PC-3 (cell line): ENCODE results near the gene SERPINA6. TPM values are rescaled to one million over a fixed set of nuclear protein-coding genes. Genes with fewer than 3 reads are reported as not detected.
A peak's percentile ranks its signal among the peaks of the same experiment; 100 is the strongest.

Experiments used
- ATAC-seq: fragments of 200-7000 bp; cut with Tn5 transposase; 2 replicates; pipeline ENCODE4 v1.9.1; 2020; ENCODE audit warnings: mild to moderate bottlenecking, moderate library complexity
- BruUV-seq: library from RNA; stranded (reverse); fragments of 400-500 nt; replicated peaks from 2 replicates; lab custom pipeline; 2021; lab: Mats Ljungman, UMichigan
- CTCF ChIA-PET: fragments of 300-600 bp; sonication (Branson Sonifier 250); formaldehyde crosslinking; loops from one replicate; lab custom pipeline; 2022; ENCODE audit warnings: antibody characterized with exemption; lab: Charles Lee
- POLR2A ChIA-PET: fragments of 300-600 bp; sonication (Branson Sonifier 250); formaldehyde crosslinking; loops from one replicate; lab custom pipeline; 2022; ENCODE audit warnings: antibody characterized with exemption; ENCODE audit not compliant: unreplicated experiment; lab: Charles Lee
- DNase-seq: peaks from one replicate; pipeline ENCODE4 v3.0.0-alpha.2; 2015
- H2AFZ ChIP-seq: fragments of 300-600 bp; sonication (generic); 2 replicates; pipeline ENCODE4 v1.6.0; 2016; ENCODE audit warnings: antibody characterized with exemption, low read length
- H3F3A ChIP-seq: fragments of 300-600 bp; sonication (generic); one replicate; pipeline ENCODE4 v1.6.0; 2017; ENCODE audit warnings: antibody characterized with exemption, low read length, control low read depth, mild to moderate bottlenecking; ENCODE audit not compliant: unreplicated experiment
- H3K27ac ChIP-seq: fragments of 300-600 bp; sonication (generic); 2 replicates; pipeline ENCODE4 v1.5.1; 2016; ENCODE audit warnings: mild to moderate bottlenecking, low read length
- H3K27me3 ChIP-seq: fragments of 300-600 bp; sonication (generic); 2 replicates; pipeline ENCODE4 v1.6.1; 2016; ENCODE audit warnings: low read length, mixed read lengths
- H3K36me3 ChIP-seq: fragments of 300-600 bp; sonication (generic); 2 replicates; pipeline ENCODE4 v1.6.1; 2016; ENCODE audit warnings: low read depth, mixed run types, low read length, mixed read lengths
- H3K4me1 ChIP-seq: fragments of 300-600 bp; sonication (generic); 2 replicates; pipeline ENCODE4 v1.5.1; 2016; ENCODE audit warnings: low read length; ENCODE audit not compliant: insufficient read depth
- H3K4me2 ChIP-seq: fragments of 300-600 bp; sonication (generic); 2 replicates; pipeline ENCODE4 v1.6.0; 2016; ENCODE audit warnings: low read length
- H3K4me3 ChIP-seq: fragments of 300-600 bp; sonication (generic); 2 replicates; pipeline ENCODE4 v1.5.1; 2016; ENCODE audit warnings: mild to moderate bottlenecking, low read length, mixed read lengths
- H3K79me2 ChIP-seq: fragments of 300-600 bp; sonication (generic); 2 replicates; pipeline ENCODE4 v1.6.1; 2017; ENCODE audit warnings: low read length, mixed read lengths
- H3K9ac ChIP-seq: fragments of 300-600 bp; sonication (generic); 2 replicates; pipeline ENCODE4 v1.6.0; 2016; ENCODE audit warnings: mild to moderate bottlenecking, low read length
- H3K9me2 ChIP-seq: fragments of 300-600 bp; sonication (generic); replicated peaks from 2 replicates; pipeline ENCODE4 v1.6.1; 2016; ENCODE audit warnings: mixed run types, low read length, mixed read lengths
- H3K9me3 ChIP-seq: fragments of 300-600 bp; sonication (generic); 2 replicates; pipeline ENCODE4 v1.6.1; 2016; ENCODE audit warnings: low read length, mixed read lengths
- H4K20me1 ChIP-seq: fragments of 300-600 bp; sonication (generic); 2 replicates; pipeline ENCODE4 v1.6.1; 2016; ENCODE audit warnings: low read length, mixed read lengths
- CTCF ChIP-seq: fragments of 300-600 bp; sonication (generic); conservative IDR thresholded peaks from 2 replicates; pipeline ENCODE4 v1.5.1; 2017; ENCODE audit warnings: antibody characterized with exemption, low read depth, mild to moderate bottlenecking, low read length
- EZH2 ChIP-seq: fragments of 300-600 bp; sonication (generic); IDR thresholded peaks from one replicate; pipeline ENCODE4 v1.6.1; 2017; ENCODE audit warnings: antibody characterized with exemption, mild to moderate bottlenecking, low read length; ENCODE audit not compliant: unreplicated experiment
- EZH2phosphoT487 ChIP-seq: fragments of 300-600 bp; sonication (generic); IDR thresholded peaks from 2 replicates; pipeline ENCODE4 v1.6.1; 2018; ENCODE audit warnings: mild to moderate bottlenecking, antibody characterized with exemption, low read length, borderline replicate concordance
- intact Hi-C: fragments of 100-400 bp; cut with micrococcal nuclease; formaldehyde crosslinking; loops from 2 replicates; pipeline ENCODE4 v1.9.0; 2023
- total RNA-seq: library from RNA; depleted of rRNA; stranded (reverse); fragments of >200 nt; gene quantifications from 2 replicates; pipeline ENCODE4 v1.2.3, GENCODE V29; 2014

SERPINA6 gene
- total RNA-seq, 1 experiment from 2014 or later, result not detected

- ATAC-seq (no peak), DNase-seq (peak; percentile 11)
- H3K79me2 ChIP-seq, result no peaks in the 10 kb centered on the region
- H3K9ac ChIP-seq, result no peak overlapping the region
- no peak for TF ChIP-seq EZH2
- TF ChIP-seq CTCF, result no peak
- TF ChIP-seq EZH2phosphoT487, result no peak
- ChIA-PET CTCF (no interaction called here), POLR2A (no interaction called here)
- H2AFZ ChIP-seq, result no peak overlapping the region
- H3F3A ChIP-seq, result no peaks in the 10 kb centered on the region
- no peaks in the 10 kb centered on the region for H3K27me3 ChIP-seq
- no peak overlapping the region for H3K4me3 ChIP-seq
- H4K20me1 ChIP-seq, result no peaks in the 10 kb centered on the region
- intact Hi-C loops, result no loop called here
- no peaks in the 10 kb centered on the region for H3K9me3 ChIP-seq
- BruUV-seq, result no TSS peak
- H3K36me3 ChIP-seq, result no peaks in the 10 kb centered on the region
- H3K9me2 ChIP-seq, result no peaks in the 10 kb centered on the region
- H3K4me2 ChIP-seq, result no peak overlapping the region
- no peak overlapping the region for H3K27ac ChIP-seq
- peaks cover 9% of the 10 kb centered on the region for H3K4me1 ChIP-seq
Measured at GRCh38 chr14:94337274-94337673, 14.1 kb upstream of the SERPINA6 start.

- BruUV-seq, result no TSS peak
- ATAC-seq (no peak), DNase-seq (no peak)
- Histone ChIP-seq H3K36me3 (no peaks in the 10 kb centered on the region), H3K9ac (no peak overlapping the region), H3K27ac (no peak overlapping the region), H3K4me2 (no peak overlapping the region), H3K9me2 (no peaks in the 10 kb centered on the region), H2AFZ (no peak overlapping the region), H3F3A (no peaks in the 10 kb centered on the region), H3K4me3 (no peak overlapping the region), H4K20me1 (no peaks in the 10 kb centered on the region), H3K4me1 (no peaks in the 10 kb centered on the region), H3K79me2 (no peaks in the 10 kb centered on the region), H3K27me3 (no peaks in the 10 kb centered on the region), H3K9me3 (no peaks in the 10 kb centered on the region)
- CTCF ChIA-PET, result no interaction called here
- TF ChIP-seq EZH2 (no peak), EZH2phosphoT487 (no peak), CTCF (no peak)
- POLR2A ChIA-PET, result no interaction called here
- intact Hi-C loops, result no loop called here
Measured at GRCh38 chr14:94334872-94335271, 11.7 kb upstream of the SERPINA6 start.

- Histone ChIP-seq H3K9me3 (no peaks in the 10 kb centered on the region), H4K20me1 (no peaks in the 10 kb centered on the region), H3K27me3 (no peaks in the 10 kb centered on the region), H3K4me2 (no peak overlapping the region), H3K9ac (no peak overlapping the region), H3K4me3 (no peak overlapping the region), H3F3A (no peaks in the 10 kb centered on the region), H2AFZ (no peak overlapping the region), H3K4me1 (no peaks in the 10 kb centered on the region), H3K27ac (no peak overlapping the region), H3K36me3 (no peaks in the 10 kb centered on the region), H3K9me2 (no peaks in the 10 kb centered on the region), H3K79me2 (no peaks in the 10 kb centered on the region)
- BruUV-seq, result no TSS peak
- ChIA-PET CTCF (no interaction called here), POLR2A (no interaction called here)
- ATAC-seq (no peak), DNase-seq (no peak)
- TF ChIP-seq EZH2phosphoT487 (no peak), EZH2 (no peak), CTCF (no peak)
- intact Hi-C loops, result no loop called here
Measured at GRCh38 chr14:94332587-94332986, 9.5 kb upstream of the SERPINA6 start.
